GDM1 (cell line): Measurements from ENCODE around the gene C1orf174.

Experiments used
- DNase-seq: peaks from one replicate; lab custom pipeline; 2025; lab: John Stamatoyannopoulos, UW

Gene C1orf174

GRCh38 chr1:3895279-3895950 lies 4.7 kb downstream of the C1orf174 start:
- no peak for DNase-seq

GRCh38 chr1:3894626-3895278 lies 5.3 kb downstream of the C1orf174 start:
- no peak for DNase-seq

GRCh38 chr1:3893190-3893589 lies 6.9 kb downstream of the C1orf174 start:
- no peak for DNase-seq

- no peak for DNase-seq
Measured at GRCh38 chr1:3892748-3893147, 7.3 kb downstream of the C1orf174 start.

- DNase-seq, result no peak
Measured at GRCh38 chr1:3891329-3891865, 8.7 kb downstream of the C1orf174 start.

GRCh38 chr1:3890389-3891328 lies 9.4 kb downstream of the C1orf174 start:
- peak; percentile 59 for DNase-seq

GRCh38 chr1:3889936-3890335 lies 10.1 kb downstream of the C1orf174 start:
- no peak for DNase-seq

- DNase-seq, result no peak
Measured at GRCh38 chr1:3888301-3888700, 11.8 kb downstream of the C1orf174 start.

GRCh38 chr1:3886691-3887090 lies 13.4 kb downstream of the C1orf174 start:
- no peak for DNase-seq

GRCh38 chr1:3886106-3886670 lies 13.9 kb downstream of the C1orf174 start:
- DNase-seq, result no peak

GRCh38 chr1:3885611-3886010 lies 14.5 kb downstream of the C1orf174 start:
- DNase-seq, result no peak

GRCh38 chr1:3884966-3885365 lies 15.1 kb downstream of the C1orf174 start:
- DNase-seq, result no peak

- DNase-seq, result no peak
Measured at GRCh38 chr1:3883194-3883925, 16.7 kb downstream of the C1orf174 start.

- no peak for DNase-seq
Measured at GRCh38 chr1:3881193-3881480, 18.9 kb downstream of the C1orf174 start.

- no peak for DNase-seq
Measured at GRCh38 chr1:3880429-3881192, 19.5 kb downstream of the C1orf174 start.

- no peak for DNase-seq
Measured at GRCh38 chr1:3879787-3880428, 20.2 kb downstream of the C1orf174 start.

GRCh38 chr1:3879099-3879498 lies 21.0 kb downstream of the C1orf174 start:
- no peak for DNase-seq

GRCh38 chr1:3876716-3877115 lies 23.4 kb downstream of the C1orf174 start:
- DNase-seq, result no peak

- DNase-seq, result no peak
Measured at GRCh38 chr1:3874736-3875135, 25.3 kb downstream of the C1orf174 start.

GRCh38 chr1:3872546-3872945 lies 27.5 kb downstream of the C1orf174 start:
- DNase-seq, result no peak
